Embryonic facial prominence (tissue), 1 donor: ENCODE measurements around the gene C14orf132.
"Not testable (repeated sequence)": the region's sequence is repeated elsewhere in the genome, so short reads cannot be mapped to it uniquely, and the experiment has no call there.

Experiments
- DNase-seq: peaks from one replicate; pipeline ENCODE4 v3.0.0-alpha.2; 2016; ENCODE audit errors: extremely low spot score

C14orf132 gene

DNA sequence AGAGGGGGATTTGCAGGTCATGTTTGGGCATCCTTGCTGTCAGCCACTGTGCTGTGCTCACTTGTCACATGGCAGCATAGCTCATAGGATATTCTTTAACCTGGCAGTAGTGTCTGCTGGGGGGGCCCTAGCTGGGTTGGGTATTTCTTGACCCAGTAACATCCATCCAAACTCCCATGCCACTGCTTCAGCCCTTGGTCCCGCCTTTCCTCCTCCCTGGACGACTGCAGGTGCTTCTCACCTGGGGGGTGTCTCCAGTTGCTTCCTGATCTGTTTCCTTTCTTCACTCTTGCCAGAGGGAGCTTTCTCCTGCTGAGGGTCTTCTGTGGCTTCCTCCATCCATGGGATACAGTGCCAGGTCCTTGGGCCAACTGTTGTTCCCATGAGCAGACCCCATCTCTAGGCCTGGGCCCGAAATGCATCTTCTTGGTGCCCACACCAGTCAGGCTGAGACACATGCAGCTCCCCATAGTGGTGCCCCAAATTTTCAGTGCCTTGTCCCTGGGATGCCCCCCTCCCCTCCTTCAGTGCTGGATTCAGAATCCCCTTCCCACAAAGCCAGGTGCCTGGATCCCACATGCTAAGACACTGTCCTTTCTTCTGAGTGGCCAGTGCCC is 20.5 kb downstream of the C14orf132 start:
- DNase-seq: no peak

GRCh38 chr14:96060186-96060933 is 21.2 kb downstream of the C14orf132 start:
- no peak for DNase-seq

GRCh38 chr14:96062010-96062409 is 22.8 kb downstream of the C14orf132 start:
- DNase-seq: no peak

- no peak for DNase-seq
These were observed 23.3 kb downstream of the C14orf132 start for GRCh38 chr14:96062506-96062905.

- DNase-seq: no peak
These were observed 25.7 kb downstream of the C14orf132 start for GRCh38 chr14:96064866-96065265.

DNA sequence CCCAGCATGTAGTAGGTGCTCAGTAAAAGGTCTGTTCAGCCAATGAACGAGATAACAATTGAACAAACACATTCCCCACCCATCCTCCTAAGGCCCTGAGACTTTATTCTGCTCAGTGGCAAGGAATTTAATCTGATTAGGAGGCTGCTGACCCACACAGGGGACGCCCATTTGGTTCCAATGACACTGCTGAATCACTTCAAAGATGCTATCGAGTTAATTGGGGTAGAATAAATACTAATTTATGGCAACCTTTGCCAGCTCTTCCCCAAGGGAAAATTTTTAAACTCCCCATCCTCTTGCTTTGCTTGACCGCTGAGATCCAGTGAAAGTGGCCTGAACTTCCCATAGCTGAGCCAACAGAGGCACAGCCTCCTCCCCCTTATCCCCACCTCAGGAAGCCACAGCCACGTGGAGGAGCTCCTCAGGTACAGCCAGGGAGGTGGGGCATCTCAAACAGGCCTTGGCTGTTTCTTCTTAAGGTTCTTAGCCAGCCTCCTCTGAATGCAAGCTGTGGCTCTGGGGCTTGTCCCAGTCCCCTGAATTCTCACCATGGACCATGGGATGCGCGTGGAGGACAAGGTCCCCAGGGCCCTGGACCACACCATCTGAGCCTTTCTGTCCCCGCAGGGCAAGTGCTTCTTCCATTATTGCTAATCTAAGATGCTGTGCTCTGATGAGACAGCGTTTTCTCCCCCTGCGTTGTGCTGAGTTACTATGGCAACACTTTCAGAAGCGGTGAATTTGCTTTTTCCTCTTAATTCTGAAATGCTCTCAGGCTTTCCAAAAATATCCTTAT is 26.7 kb downstream of the C14orf132 start:
- DNase-seq: no peak

DNA sequence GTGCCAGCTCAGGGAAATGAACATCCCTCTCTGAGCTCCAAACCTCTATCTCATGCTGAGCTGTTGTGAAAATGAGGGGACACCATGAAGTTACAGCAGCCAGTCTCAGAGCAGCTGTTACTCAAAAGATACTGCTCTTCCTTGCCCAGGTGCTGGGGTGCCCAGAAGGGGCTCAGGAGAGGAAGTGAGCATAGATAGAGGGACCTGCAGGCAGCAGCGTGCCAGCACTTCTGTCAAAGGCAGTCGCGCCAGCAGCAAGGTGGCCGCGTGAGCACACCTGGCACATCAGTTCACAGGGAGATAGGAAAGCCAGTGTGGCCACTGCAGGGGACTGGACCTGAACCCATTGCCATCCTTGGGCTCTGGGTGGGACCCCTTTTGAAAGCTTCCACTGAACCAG is 27.8 kb downstream of the C14orf132 start:
- no peak for DNase-seq

- DNase-seq: no peak
These were observed 29.1 kb downstream of the C14orf132 start for GRCh38 chr14:96067985-96068930.

GRCh38 chr14:96069421-96069820 is 30.3 kb downstream of the C14orf132 start:
- DNase-seq: no peak

- DNase-seq: no peak
These were observed 32.4 kb downstream of the C14orf132 start for GRCh38 chr14:96071561-96071960.

DNA sequence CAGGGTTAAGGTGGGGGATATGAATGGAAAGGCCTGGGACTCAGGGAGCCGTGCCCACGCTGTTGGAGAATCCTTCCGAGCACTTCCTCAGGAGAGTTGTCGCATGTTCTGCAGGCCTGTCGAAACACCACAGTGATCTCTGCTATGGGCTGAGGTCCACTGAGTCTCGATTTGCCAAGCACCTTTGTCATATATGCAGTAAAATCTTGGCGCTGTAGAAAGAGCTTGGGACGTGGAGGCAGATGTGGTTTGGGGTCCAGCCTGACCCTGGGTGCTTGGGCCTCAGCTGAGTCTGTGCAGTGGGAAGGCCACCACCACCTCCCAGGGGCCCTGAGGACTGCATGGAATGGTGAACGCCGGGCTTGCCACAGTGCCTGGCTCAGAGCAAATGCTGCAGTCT is 32.9 kb downstream of the C14orf132 start:
- no peak for DNase-seq

GRCh38 chr14:96072746-96073145 is 33.6 kb downstream of the C14orf132 start:
- no peak for DNase-seq

- not testable (repeated sequence) for DNase-seq
These were observed 34.3 kb downstream of the C14orf132 start for GRCh38 chr14:96073260-96074039.

DNA sequence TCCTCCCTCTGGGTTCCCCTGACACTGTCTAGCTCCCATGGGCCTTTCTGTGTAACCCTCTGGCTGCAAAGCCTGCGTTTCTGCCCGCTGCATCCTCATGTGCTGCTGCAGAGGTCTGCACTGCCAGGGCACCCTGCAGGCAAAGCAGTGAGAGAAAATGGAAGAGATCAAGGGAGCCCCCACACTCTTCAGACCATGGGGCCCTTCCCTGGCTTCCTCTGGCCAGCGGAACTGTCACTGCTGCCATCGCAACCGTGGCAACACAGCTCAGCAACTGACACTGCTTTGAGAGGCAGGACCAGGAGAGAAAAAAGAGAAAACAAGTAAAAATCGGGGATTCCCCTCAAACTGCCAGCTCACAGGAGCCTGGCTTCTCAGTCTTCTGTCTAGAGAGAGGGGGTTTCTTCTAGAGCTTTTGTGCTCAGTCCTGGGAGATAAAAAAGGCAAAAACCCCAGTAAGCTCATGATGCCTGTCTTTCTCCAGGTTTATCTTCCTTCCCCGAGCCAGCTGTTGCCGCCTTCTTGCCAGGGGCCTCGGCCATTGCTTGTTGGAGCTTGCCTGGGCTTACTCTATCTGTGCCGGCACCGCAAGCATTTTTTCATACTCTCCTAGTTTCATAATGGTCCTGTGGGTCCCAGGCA is 38.9 kb downstream of the C14orf132 start:
- DNase-seq: no peak

DNA sequence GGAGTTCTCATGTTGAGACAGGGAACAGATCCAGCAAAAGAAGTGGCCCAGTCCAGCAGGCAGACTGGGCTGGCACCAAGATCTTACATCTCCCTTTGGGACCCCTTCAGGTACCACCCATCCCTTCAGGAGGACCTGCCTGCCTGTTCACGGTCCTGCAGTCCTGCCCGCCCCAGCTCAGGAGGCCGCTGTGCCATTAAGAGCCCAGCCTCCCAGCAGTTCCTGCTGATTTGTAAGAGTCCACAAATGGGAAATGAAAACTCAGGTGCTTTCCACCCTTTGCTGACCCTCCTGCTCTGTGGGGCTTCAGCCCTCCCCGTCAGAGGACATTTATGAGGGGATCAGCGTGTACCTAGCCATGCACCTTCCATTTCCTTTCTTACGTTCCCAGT is 39.5 kb downstream of the C14orf132 start:
- DNase-seq: no peak

GRCh38 chr14:96079066-96079465 is 39.9 kb downstream of the C14orf132 start:
- no peak for DNase-seq

DNA sequence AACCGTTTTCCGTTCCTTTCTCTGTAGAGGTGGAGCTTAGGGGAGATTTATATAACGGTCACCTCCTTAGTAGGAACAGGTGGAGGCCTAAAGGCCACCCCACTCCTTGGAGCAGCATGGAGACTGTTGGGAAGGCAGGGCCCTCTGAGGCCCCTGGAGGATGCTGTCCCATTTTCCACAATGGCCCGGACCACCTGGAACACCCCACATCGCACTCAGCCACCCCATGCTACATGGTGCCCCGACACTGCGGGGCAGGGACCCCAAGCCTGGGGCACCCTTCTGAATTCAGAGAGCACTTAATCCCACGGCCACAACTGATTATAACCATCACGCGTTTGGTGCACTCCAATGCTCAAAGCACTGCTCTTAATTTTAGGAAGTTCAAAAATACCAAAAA is 41.4 kb downstream of the C14orf132 start:
- DNase-seq: no peak

DNA sequence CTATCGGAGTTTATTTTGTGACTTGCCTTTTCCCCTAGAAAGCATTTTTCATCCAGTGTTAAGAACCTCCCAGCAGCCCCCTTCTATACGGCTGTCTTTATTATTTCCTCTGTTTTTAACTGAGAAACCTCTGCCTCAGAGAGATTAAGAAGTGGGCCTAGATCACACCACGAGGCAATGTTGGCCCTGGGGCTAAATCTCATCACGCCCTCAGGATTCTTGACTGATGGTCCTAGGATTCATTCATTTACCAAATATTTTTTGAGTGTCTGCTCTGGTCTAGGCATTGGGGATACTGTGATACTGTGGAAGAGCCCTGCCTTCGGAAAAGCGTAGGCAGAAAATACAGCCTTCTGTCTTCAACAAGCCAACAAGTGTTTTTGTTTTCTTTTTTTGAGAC is 42.1 kb downstream of the C14orf132 start:
- DNase-seq: no peak

- no peak for DNase-seq
These were observed 42.7 kb downstream of the C14orf132 start for GRCh38 chr14:96081767-96082400.
